Stomach (tissue), 4 donors: ENCODE results near the gene ELN.

Experiments
- POLR2AphosphoS5 ChIP-seq, 3 donors: sonication (generic); formaldehyde crosslinking; IDR thresholded peaks; one replicate each; pipeline ENCODE4 v1.6.1; 2016; ENCODE audit warnings: antibody characterized with exemption in 3 of 3
- TF ChIP-seq, protein P1 (sequence below), 7 experiments: fragments of 450-650 bp in 4 of 7; fragments of 200-600 bp in 3 of 7; sonication (generic) in 3 of 7; IDR thresholded peaks; one replicate each; pipeline ENCODE4 v1.5.1; 2016 to 2019; ENCODE audit warnings: antibody characterized with exemption in 7 of 7, control low read depth in 2 of 7, mild to moderate bottlenecking in 1 of 7

DNA sequence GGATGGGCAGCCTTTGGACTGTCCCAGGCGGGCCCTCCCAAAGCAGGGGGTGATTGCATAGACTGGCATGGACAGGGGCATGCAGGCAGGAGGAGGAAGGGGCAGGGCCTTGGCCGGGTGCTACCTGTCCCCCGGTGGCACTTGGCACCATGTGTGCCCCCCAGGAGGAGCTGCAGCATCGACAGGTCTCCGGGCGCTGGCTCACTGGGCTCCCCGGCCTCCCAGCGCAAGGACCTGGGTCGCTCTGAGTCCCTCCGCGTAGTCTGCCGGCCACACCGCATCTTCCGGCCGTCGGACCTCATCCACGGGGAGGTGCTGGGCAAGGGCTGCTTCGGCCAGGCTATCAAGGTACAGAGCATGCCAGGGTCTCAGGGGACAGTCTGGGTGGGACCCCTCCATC is 78.9 kb downstream of the ELN start:
- TF ChIP-seq, protein P1, sequence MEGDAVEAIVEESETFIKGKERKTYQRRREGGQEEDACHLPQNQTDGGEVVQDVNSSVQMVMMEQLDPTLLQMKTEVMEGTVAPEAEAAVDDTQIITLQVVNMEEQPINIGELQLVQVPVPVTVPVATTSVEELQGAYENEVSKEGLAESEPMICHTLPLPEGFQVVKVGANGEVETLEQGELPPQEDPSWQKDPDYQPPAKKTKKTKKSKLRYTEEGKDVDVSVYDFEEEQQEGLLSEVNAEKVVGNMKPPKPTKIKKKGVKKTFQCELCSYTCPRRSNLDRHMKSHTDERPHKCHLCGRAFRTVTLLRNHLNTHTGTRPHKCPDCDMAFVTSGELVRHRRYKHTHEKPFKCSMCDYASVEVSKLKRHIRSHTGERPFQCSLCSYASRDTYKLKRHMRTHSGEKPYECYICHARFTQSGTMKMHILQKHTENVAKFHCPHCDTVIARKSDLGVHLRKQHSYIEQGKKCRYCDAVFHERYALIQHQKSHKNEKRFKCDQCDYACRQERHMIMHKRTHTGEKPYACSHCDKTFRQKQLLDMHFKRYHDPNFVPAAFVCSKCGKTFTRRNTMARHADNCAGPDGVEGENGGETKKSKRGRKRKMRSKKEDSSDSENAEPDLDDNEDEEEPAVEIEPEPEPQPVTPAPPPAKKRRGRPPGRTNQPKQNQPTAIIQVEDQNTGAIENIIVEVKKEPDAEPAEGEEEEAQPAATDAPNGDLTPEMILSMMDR (IDR thresholded peaks at IDR 0.05), result no peak
- no peak for TF ChIP-seq POLR2AphosphoS5 (IDR thresholded peaks at IDR 0.05)
